ENCODE measurements around the gene PRKN. TPM values are rescaled to one million over a fixed set of nuclear protein-coding genes. Genes with fewer than 3 reads are reported as not detected.

Gene PRKN
- total RNA-seq, 1 experiment from 2014 or later = 0.46 TPM

DNA sequence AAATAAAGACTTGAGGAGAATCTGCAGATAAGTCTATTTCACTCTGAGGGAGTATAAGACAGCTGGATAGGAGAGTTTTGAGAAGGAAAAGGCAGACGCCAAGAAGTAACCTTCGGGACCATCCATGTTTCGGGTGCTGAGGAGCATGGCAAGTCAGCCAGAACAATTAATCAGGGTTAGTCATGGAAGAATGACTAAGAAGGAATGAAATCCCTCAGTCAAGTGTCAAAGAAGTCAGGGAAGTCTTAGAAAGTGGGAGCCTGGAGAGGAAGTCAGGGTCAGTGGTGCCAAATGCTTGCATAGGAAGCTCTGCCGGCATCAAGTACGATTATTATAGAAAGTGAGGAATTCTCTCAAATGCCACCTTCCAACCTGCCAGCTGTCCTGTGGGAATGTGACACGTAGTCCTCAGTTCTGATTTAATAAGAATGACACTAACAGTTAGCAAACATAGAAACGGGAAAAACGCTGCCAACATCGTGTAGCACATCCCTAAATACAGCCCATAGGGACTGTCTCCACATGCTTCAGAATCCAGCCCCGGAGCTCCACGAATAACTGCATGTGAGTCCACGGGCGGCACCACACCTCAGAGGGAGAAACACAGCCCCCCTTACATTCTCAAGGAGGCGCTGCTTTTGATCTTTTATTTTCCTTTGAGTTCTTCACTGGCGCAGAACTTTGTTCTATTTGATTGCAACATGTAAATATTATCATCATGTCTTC, 602.7 kb downstream of the PRKN start:
- Histone ChIP-seq H3K9me3 (ENCODE audit: control insufficient read depth, insufficient read depth, low read depth, low read length) (no peaks in the 10 kb centered on the region; the same call in 1 of the 2 replicates), H3K4me3 (ENCODE audit: low read depth in 2 of 2, low read length in 2 of 2) (no peak overlapping the region), H3K4me1 (ENCODE audit: control insufficient read depth, insufficient read depth, low read length) (no peaks in the 10 kb centered on the region), H3K27ac (ENCODE audit: low read length) (no peak overlapping the region), H3K36me3 (ENCODE audit: control insufficient read depth, insufficient read depth, low read length) (no peaks in the 10 kb centered on the region), H3K27me3 (ENCODE audit: control insufficient read depth, insufficient read depth, low read length) (no peaks in the 10 kb centered on the region)
- POLR2A ChIA-PET = no interaction called here
- in situ Hi-C loops (cut with HindIII; ENCODE audit: low pct_unique_long_range_greater_than_20kb, low sequenced_read_pairs) = no loop called here
- BruUV-seq (replicated peaks) = no TSS peak
- TF ChIP-seq SIN3A (IDR thresholded peaks at IDR 0.05; ENCODE audit: borderline replicate concordance, insufficient read depth, low read depth, low read length) (no peak), POLR2AphosphoS5 (IDR thresholded peaks at IDR 0.05; ENCODE audit: low read depth, low read length) (no peak), TCF7L2 (IDR thresholded peaks at IDR 0.05; ENCODE audit: low read depth, low read length) (no peak)
- TF ChIP-seq, protein P1, sequence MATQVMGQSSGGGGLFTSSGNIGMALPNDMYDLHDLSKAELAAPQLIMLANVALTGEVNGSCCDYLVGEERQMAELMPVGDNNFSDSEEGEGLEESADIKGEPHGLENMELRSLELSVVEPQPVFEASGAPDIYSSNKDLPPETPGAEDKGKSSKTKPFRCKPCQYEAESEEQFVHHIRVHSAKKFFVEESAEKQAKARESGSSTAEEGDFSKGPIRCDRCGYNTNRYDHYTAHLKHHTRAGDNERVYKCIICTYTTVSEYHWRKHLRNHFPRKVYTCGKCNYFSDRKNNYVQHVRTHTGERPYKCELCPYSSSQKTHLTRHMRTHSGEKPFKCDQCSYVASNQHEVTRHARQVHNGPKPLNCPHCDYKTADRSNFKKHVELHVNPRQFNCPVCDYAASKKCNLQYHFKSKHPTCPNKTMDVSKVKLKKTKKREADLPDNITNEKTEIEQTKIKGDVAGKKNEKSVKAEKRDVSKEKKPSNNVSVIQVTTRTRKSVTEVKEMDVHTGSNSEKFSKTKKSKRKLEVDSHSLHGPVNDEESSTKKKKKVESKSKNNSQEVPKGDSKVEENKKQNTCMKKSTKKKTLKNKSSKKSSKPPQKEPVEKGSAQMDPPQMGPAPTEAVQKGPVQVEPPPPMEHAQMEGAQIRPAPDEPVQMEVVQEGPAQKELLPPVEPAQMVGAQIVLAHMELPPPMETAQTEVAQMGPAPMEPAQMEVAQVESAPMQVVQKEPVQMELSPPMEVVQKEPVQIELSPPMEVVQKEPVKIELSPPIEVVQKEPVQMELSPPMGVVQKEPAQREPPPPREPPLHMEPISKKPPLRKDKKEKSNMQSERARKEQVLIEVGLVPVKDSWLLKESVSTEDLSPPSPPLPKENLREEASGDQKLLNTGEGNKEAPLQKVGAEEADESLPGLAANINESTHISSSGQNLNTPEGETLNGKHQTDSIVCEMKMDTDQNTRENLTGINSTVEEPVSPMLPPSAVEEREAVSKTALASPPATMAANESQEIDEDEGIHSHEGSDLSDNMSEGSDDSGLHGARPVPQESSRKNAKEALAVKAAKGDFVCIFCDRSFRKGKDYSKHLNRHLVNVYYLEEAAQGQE (IDR thresholded peaks at IDR 0.05; ENCODE audit: insufficient read depth in 1 of 2, low read depth in 2 of 2, low read length in 1 of 2) = no peak
- TF ChIP-seq, protein P2, sequence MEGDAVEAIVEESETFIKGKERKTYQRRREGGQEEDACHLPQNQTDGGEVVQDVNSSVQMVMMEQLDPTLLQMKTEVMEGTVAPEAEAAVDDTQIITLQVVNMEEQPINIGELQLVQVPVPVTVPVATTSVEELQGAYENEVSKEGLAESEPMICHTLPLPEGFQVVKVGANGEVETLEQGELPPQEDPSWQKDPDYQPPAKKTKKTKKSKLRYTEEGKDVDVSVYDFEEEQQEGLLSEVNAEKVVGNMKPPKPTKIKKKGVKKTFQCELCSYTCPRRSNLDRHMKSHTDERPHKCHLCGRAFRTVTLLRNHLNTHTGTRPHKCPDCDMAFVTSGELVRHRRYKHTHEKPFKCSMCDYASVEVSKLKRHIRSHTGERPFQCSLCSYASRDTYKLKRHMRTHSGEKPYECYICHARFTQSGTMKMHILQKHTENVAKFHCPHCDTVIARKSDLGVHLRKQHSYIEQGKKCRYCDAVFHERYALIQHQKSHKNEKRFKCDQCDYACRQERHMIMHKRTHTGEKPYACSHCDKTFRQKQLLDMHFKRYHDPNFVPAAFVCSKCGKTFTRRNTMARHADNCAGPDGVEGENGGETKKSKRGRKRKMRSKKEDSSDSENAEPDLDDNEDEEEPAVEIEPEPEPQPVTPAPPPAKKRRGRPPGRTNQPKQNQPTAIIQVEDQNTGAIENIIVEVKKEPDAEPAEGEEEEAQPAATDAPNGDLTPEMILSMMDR (IDR thresholded peaks at IDR 0.05) = no peak
- intact Hi-C loops (cut with micrococcal nuclease; ENCODE audit: unreplicated experiment) = no loop called here
- no peak for DNase-seq (ENCODE audit: low read depth, low spot score)
- CTCF ChIA-PET = no interaction called here
- ATAC-seq = no peak

DNA sequence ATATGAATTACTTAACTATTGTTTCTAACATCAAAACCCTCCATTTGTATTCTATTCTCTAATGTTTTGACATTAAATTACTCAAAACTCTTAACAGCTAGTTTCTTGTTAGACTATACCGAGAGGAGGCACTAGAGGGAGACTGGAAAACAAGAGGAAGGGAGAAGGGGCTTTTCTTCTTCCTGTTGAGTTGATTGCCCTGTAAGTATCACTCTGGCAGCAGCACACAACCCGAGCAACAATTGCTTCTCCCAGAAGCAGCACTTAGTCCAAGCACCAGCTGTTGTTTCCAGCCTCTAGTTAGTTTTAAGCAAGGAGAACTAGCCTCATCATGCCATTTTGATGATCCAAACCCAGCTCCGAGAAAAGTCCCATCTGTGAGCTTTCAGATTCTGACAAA, 603.8 kb downstream of the PRKN start:
- no peaks in the 10 kb centered on the region for H3K4me1 ChIP-seq (ENCODE audit: control insufficient read depth, insufficient read depth, low read length)
- H3K9me3 ChIP-seq (ENCODE audit: control insufficient read depth, insufficient read depth, low read depth, low read length) = no peaks in the 10 kb centered on the region; the same call in 1 of the 2 replicates
- no peak for DNase-seq (ENCODE audit: low read depth, low spot score)
- H3K4me3 ChIP-seq (ENCODE audit: low read depth in 2 of 2, low read length in 2 of 2) = no peak overlapping the region
- CTCF ChIA-PET = no interaction called here
- intact Hi-C loops (cut with micrococcal nuclease; ENCODE audit: unreplicated experiment) = no loop called here
- TF ChIP-seq, protein P1 (IDR thresholded peaks at IDR 0.05; ENCODE audit: insufficient read depth in 1 of 2, low read depth in 2 of 2, low read length in 1 of 2) = no peak
- TF ChIP-seq, protein P2 (IDR thresholded peaks at IDR 0.05) = peak; percentile 30
- in situ Hi-C loops (cut with HindIII; ENCODE audit: low pct_unique_long_range_greater_than_20kb, low sequenced_read_pairs) = no loop called here
- no peak overlapping the region for H3K27ac ChIP-seq (ENCODE audit: low read length)
- BruUV-seq (replicated peaks) = no TSS peak
- ATAC-seq = no peak
- POLR2A ChIA-PET = no interaction called here
- no peaks in the 10 kb centered on the region for H3K36me3 ChIP-seq (ENCODE audit: control insufficient read depth, insufficient read depth, low read length)
- H3K27me3 ChIP-seq (ENCODE audit: control insufficient read depth, insufficient read depth, low read length) = no peaks in the 10 kb centered on the region
